ENCODE measurements around the gene SHQ1. TPM values are rescaled to one million over a fixed set of nuclear protein-coding genes. Genes with fewer than 3 reads are reported as not detected.

The SHQ1 gene
- total RNA-seq, 1 donor from 2014 or later, result 18.0 TPM

GRCh38 chr3:72812201-72812600, 36.0 kb downstream of the SHQ1 start:
- no peak for TF ChIP-seq CTCF (IDR thresholded peaks at IDR 0.05)
- peaks cover 16% of the 10 kb centered on the region for H3K36me3 Mint-ChIP-seq (ENCODE audit: unreplicated experiment)
- H3K27me3 Mint-ChIP-seq (ENCODE audit: unreplicated experiment), result no peaks in the 10 kb centered on the region
- H3K27ac Mint-ChIP-seq (ENCODE audit: unreplicated experiment), result no peak overlapping the region
- no peak overlapping the region for H3K4me3 Mint-ChIP-seq (ENCODE audit: unreplicated experiment)
- no peak for DNase-seq (ENCODE audit: extremely low spot score, unreplicated experiment)
- H3K9me3 Mint-ChIP-seq (ENCODE audit: unreplicated experiment), result no peaks in the 10 kb centered on the region
- H3K4me1 Mint-ChIP-seq (ENCODE audit: unreplicated experiment), result peaks cover 7% of the 10 kb centered on the region

- Mint-ChIP-seq H3K36me3 (ENCODE audit: unreplicated experiment) (peaks cover 16% of the 10 kb centered on the region), H3K4me3 (ENCODE audit: unreplicated experiment) (no peak overlapping the region), H3K27ac (ENCODE audit: unreplicated experiment) (no peak overlapping the region), H3K9me3 (ENCODE audit: unreplicated experiment) (no peaks in the 10 kb centered on the region), H3K4me1 (ENCODE audit: unreplicated experiment) (peaks cover 7% of the 10 kb centered on the region), H3K27me3 (ENCODE audit: unreplicated experiment) (no peaks in the 10 kb centered on the region)
- TF ChIP-seq CTCF (IDR thresholded peaks at IDR 0.05), result peak; percentile 14
- DNase-seq (ENCODE audit: extremely low spot score, unreplicated experiment), result no peak
These were observed 36.7 kb downstream of the SHQ1 start for GRCh38 chr3:72811571-72811970.

- H3K36me3 Mint-ChIP-seq (ENCODE audit: unreplicated experiment), result peaks cover 12% of the 10 kb centered on the region
- TF ChIP-seq CTCF (IDR thresholded peaks at IDR 0.05), result no peak
- no peak overlapping the region for H3K4me3 Mint-ChIP-seq (ENCODE audit: unreplicated experiment)
- DNase-seq (ENCODE audit: extremely low spot score, unreplicated experiment), result no peak
- no peaks in the 10 kb centered on the region for H3K9me3 Mint-ChIP-seq (ENCODE audit: unreplicated experiment)
- no peaks in the 10 kb centered on the region for H3K27me3 Mint-ChIP-seq (ENCODE audit: unreplicated experiment)
- H3K4me1 Mint-ChIP-seq (ENCODE audit: unreplicated experiment), result peaks cover 7% of the 10 kb centered on the region
- H3K27ac Mint-ChIP-seq (ENCODE audit: unreplicated experiment), result no peak overlapping the region
These were observed 37.4 kb downstream of the SHQ1 start for GRCh38 chr3:72810659-72811434.

GRCh38 chr3:72810063-72810462, 38.2 kb downstream of the SHQ1 start:
- Mint-ChIP-seq H3K36me3 (ENCODE audit: unreplicated experiment) (peaks cover 7% of the 10 kb centered on the region), H3K27me3 (ENCODE audit: unreplicated experiment) (no peaks in the 10 kb centered on the region), H3K9me3 (ENCODE audit: unreplicated experiment) (no peaks in the 10 kb centered on the region), H3K4me1 (ENCODE audit: unreplicated experiment) (peaks cover 7% of the 10 kb centered on the region), H3K4me3 (ENCODE audit: unreplicated experiment) (no peak overlapping the region), H3K27ac (ENCODE audit: unreplicated experiment) (no peak overlapping the region)
- DNase-seq (ENCODE audit: extremely low spot score, unreplicated experiment), result no peak
- no peak for TF ChIP-seq CTCF (IDR thresholded peaks at IDR 0.05)

GRCh38 chr3:72804361-72804760, 43.9 kb downstream of the SHQ1 start:
- no peak overlapping the region for H3K27ac Mint-ChIP-seq (ENCODE audit: unreplicated experiment)
- H3K9me3 Mint-ChIP-seq (ENCODE audit: unreplicated experiment), result no peaks in the 10 kb centered on the region
- DNase-seq (ENCODE audit: extremely low spot score, unreplicated experiment), result no peak
- peaks cover 5% of the 10 kb centered on the region for H3K36me3 Mint-ChIP-seq (ENCODE audit: unreplicated experiment)
- no peaks in the 10 kb centered on the region for H3K4me1 Mint-ChIP-seq (ENCODE audit: unreplicated experiment)
- no peaks in the 10 kb centered on the region for H3K27me3 Mint-ChIP-seq (ENCODE audit: unreplicated experiment)
- no peak for TF ChIP-seq CTCF (IDR thresholded peaks at IDR 0.05)
- no peak overlapping the region for H3K4me3 Mint-ChIP-seq (ENCODE audit: unreplicated experiment)

Measured in osteocyte (in vitro differentiated cells).